K562 (cell line): ENCODE results near the gene AKR1A1. TPM values are rescaled to one million over a fixed set of nuclear protein-coding genes. Genes with fewer than 3 reads are reported as not detected.

Experiments
- DDX20 ChIP-seq: fragments of 450-650 bp; IDR thresholded peaks from 2 replicates; pipeline ENCODE4 v1.6.1; 2016; ENCODE audit warnings: missing genetic modification characterization, low read depth, mild to moderate bottlenecking, missing compliant biosample characterization, moderate library complexity
- EGR1 ChIP-seq: fragments of 450-650 bp; conservative IDR thresholded peaks from 2 replicates; pipeline ENCODE4 v1.6.1; 2017; ENCODE audit warnings: mild to moderate bottlenecking
- FOXA3 ChIP-seq, 2 experiments: fragments of 450-650 bp in 1 of 2; sonication (generic) in 1 of 2; formaldehyde crosslinking; IDR thresholded peaks in 1 of 2; conservative IDR thresholded peaks in 1 of 2; 2 replicates each; pipeline versions ENCODE4 v1.4.0 to v1.8.0; 2020 to 2022; ENCODE audit warnings: mild to moderate bottlenecking in 2 of 2, missing genetic modification reagents in 1 of 2
- GABPA ChIP-seq: fragments of 200-800 bp; sonication (Bioruptor generic); conservative IDR thresholded peaks from 2 replicates; pipeline ENCODE4 v1.6.1; 2016; ENCODE audit warnings: low read depth, missing genetic modification characterization, missing compliant biosample characterization
- HDAC6 ChIP-seq: IDR thresholded peaks from 2 replicates; pipeline ENCODE4 v1.6.1; 2012; ENCODE audit warnings: low read depth, mild to moderate bottlenecking, control low read depth, inconsistent platforms, low read length, moderate library complexity
- MYBL2 ChIP-seq, 2 experiments: fragments of 450-650 bp in 1 of 2; sonication (generic) in 1 of 2; formaldehyde crosslinking in 1 of 2; IDR thresholded peaks; 2 replicates each; pipeline versions ENCODE4 v1.6.1 to v1.8.1; 2017 to 2022; ENCODE audit warnings: borderline replicate concordance in 1 of 2, inconsistent platforms in 1 of 2, low read depth in 1 of 2, mild to moderate bottlenecking in 1 of 2, missing genetic modification reagents in 1 of 2, moderate library complexity in 1 of 2
- NELFE ChIP-seq: IDR thresholded peaks from 2 replicates; pipeline ENCODE4 v1.6.1; 2011; ENCODE audit warnings: mild to moderate bottlenecking; ENCODE audit not compliant: insufficient read depth, insufficient read length
- NR2C1 ChIP-seq, 2 experiments: fragments of 450-650 bp; IDR thresholded peaks; 2 replicates each; pipeline ENCODE4 v1.6.1; 2017; ENCODE audit warnings: mild to moderate bottlenecking in 2 of 2, antibody characterized with exemption in 1 of 2, inconsistent platforms in 1 of 2, missing compliant biosample characterization in 1 of 2, missing genetic modification characterization in 1 of 2
- PML ChIP-seq: IDR thresholded peaks from 2 replicates; pipeline ENCODE4 v1.6.1; 2012; ENCODE audit warnings: low read length, inconsistent platforms
- SMAD4 ChIP-seq: fragments of 250-450 bp; sonication (Bioruptor Pico); conservative IDR thresholded peaks from 2 replicates; pipeline ENCODE4 v1.8.0; 2021; ENCODE audit warnings: inconsistent platforms, mild to moderate bottlenecking, moderate library complexity
- STAT5B ChIP-seq: fragments of 250-450 bp; sonication (Bioruptor Pico); IDR thresholded peaks from 2 replicates; pipeline ENCODE4 v1.8.0; 2021; ENCODE audit warnings: mild to moderate bottlenecking, inconsistent platforms
- ZFX ChIP-seq: sonication (generic); formaldehyde crosslinking; IDR thresholded peaks from 2 replicates; pipeline ENCODE4 v1.8.0; 2022; ENCODE audit warnings: mild to moderate bottlenecking, missing genetic modification reagents, moderate library complexity
- ZNF184 ChIP-seq: sonication (generic); formaldehyde crosslinking; IDR thresholded peaks from 2 replicates; pipeline ENCODE4 v1.5.0; 2020; ENCODE audit warnings: missing genetic modification reagents
- ZNF239 ChIP-seq: fragments of 250-450 bp; sonication (Bioruptor Pico); IDR thresholded peaks from 2 replicates; pipeline ENCODE4 v1.4.0; 2020; ENCODE audit warnings: mild to moderate bottlenecking
- ZNF347 ChIP-seq: fragments of 450-650 bp; formaldehyde crosslinking; IDR thresholded peaks from 2 replicates; pipeline ENCODE4 v1.4.0; 2020; ENCODE audit warnings: low read depth, mild to moderate bottlenecking, moderate library complexity
- polyA plus RNA-seq, 8 experiments: library from polyadenylated mRNA; depleted of rRNA in 4 of 8; stranded (reverse) in 5 of 8; unstranded in 3 of 8; fragments of >200 nt; fragmentation: Nextera tagmentation in 2 of 8; fragmentation: Illumina TruSeq in 1 of 8; extraction: Ambion mirVana in 2 of 8; extraction: Trizol in 1 of 8; gene quantifications; 2 replicates each; pipeline versions ENCODE4 v1.2.1 to v1.2.3, GENCODE V29; 2011 to 2014; ENCODE audit warnings: inconsistent platforms in 1 of 8, missing spikeins in 1 of 8
- total RNA-seq, 7 experiments: library from RNA; depleted of rRNA in 6 of 7; stranded (reverse); fragments of >200 nt in 6 of 7; fragmentation: Illumina TruSeq in 2 of 7; extraction: Trizol in 2 of 7; gene quantifications; 2 replicates each; pipeline versions ENCODE4 v1.2.1 to v1.2.3, GENCODE V29; 2011 to 2021; ENCODE audit warnings: low replicate concordance in 1 of 7
- TF ChIP-seq, protein P1 (sequence below): fragments of 250-450 bp; sonication (Bioruptor Pico); IDR thresholded peaks from 2 replicates; pipeline ENCODE4 v1.4.0; 2020; ENCODE audit warnings: mild to moderate bottlenecking, moderate library complexity
- TF ChIP-seq, protein P2 (sequence below): fragments of 450-650 bp; IDR thresholded peaks from 2 replicates; pipeline ENCODE4 v1.6.1; 2018; ENCODE audit not compliant: partially characterized antibody

AKR1A1 gene
- total and polyA plus RNA-seq, 9 of the 15 experiments (the other 6 are each of a cell fraction or from before 2014, with no cell fraction given): 68.6 to 211 (median 132) TPM

DNA sequence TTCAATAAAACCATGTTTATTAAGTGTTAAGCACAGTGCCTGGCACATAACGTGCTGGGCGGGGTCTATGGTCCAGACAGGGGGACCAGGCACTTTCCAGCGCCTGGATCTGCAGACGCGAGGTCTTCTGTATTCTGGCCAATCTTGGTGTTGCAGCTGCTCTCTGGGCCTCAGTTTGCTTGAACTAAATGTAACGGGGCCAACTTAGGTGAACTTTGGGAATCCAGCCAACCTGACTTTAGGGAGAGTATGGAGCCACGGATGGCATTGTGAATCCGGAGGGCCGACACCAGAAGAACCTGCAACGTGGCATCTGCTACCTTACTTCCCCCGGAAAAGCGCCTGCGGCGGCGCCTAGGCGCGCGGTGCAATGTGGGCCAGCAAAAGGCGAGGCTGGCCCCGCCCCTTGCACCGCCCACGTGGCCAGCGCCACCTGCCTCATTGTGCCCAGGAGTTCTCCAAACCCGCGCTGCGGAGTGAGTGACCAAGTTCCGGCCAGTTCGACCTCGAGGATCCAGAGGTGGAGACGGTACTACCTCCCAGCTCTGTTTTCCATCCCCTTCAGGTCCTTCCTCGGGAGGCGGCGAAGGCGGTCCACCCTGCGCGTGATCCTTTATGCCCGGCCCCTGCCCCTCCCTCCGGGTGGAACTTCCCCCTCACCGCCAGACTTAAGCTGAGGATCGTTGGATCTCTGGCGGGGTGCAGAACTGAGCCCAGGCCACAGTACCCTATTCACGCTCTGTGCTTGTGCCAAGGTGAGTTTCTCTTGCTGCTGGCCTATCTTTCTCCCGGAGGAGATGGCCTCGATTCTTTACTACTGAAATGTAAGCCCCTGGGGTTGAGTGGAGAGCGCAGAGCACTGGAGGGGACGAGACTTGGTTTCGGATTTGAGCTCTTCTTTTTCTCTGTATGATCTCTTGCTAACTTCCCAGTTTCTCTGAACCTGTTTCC is at the start of gene AKR1A1 (continued):
- no peak for TF ChIP-seq NELFE
- TF ChIP-seq GABPA: peak; percentile 91
- no peak for TF ChIP-seq STAT5B (CRISPR knock-in tag)
- no peak for TF ChIP-seq MYBL2 (IDR thresholded peaks at IDR 0.05; ENCODE audit: low read depth)
- TF ChIP-seq MYBL2 (CRISPR knock-in tag; IDR thresholded peaks at IDR 0.05; ENCODE audit: borderline replicate concordance): no peak
- no peak for TF ChIP-seq ZNF347 (CRISPR knock-in tag)
- TF ChIP-seq FOXA3 (CRISPR knock-in tag; conservative IDR thresholded peaks at IDR 0.05 in 1 of 2, IDR thresholded peaks at IDR 0.05 in 1 of 2): no peak
- TF ChIP-seq EGR1: peak; percentile 95
- TF ChIP-seq ZNF239 (CRISPR knock-in tag): no peak
- peak; percentile 51; the same call in 1 of the 2 replicates for TF ChIP-seq DDX20 (tag)
- TF ChIP-seq PML: peak; percentile 88
- TF ChIP-seq HDAC6: no peak
- TF ChIP-seq ZNF184 (CRISPR knock-in tag): no peak
- TF ChIP-seq, protein P1, sequence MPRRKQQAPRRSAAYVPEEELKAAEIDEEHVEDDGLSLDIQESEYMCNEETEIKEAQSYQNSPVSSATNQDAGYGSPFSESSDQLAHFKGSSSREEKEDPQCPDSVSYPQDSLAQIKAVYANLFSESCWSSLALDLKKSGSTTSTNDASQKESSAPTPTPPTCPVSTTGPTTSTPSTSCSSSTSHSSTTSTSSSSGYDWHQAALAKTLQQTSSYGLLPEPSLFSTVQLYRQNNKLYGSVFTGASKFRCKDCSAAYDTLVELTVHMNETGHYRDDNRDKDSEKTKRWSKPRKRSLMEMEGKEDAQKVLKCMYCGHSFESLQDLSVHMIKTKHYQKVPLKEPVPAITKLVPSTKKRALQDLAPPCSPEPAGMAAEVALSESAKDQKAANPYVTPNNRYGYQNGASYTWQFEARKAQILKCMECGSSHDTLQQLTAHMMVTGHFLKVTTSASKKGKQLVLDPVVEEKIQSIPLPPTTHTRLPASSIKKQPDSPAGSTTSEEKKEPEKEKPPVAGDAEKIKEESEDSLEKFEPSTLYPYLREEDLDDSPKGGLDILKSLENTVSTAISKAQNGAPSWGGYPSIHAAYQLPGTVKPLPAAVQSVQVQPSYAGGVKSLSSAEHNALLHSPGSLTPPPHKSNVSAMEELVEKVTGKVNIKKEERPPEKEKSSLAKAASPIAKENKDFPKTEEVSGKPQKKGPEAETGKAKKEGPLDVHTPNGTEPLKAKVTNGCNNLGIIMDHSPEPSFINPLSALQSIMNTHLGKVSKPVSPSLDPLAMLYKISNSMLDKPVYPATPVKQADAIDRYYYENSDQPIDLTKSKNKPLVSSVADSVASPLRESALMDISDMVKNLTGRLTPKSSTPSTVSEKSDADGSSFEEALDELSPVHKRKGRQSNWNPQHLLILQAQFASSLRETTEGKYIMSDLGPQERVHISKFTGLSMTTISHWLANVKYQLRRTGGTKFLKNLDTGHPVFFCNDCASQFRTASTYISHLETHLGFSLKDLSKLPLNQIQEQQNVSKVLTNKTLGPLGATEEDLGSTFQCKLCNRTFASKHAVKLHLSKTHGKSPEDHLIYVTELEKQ (CRISPR knock-in tag): no peak
- TF ChIP-seq NR2C1 (IDR thresholded peaks at IDR 0.05): 0 out of 2 replicates have a peak, but pooled peaks have one; percentile 0
- peak; percentile 76 for TF ChIP-seq NR2C1 (tag; IDR thresholded peaks at IDR 0.05)
- peak; percentile 76 for TF ChIP-seq SMAD4 (CRISPR knock-in tag)
- TF ChIP-seq ZFX (CRISPR knock-in tag): peak; percentile 92
- TF ChIP-seq, protein P2, sequence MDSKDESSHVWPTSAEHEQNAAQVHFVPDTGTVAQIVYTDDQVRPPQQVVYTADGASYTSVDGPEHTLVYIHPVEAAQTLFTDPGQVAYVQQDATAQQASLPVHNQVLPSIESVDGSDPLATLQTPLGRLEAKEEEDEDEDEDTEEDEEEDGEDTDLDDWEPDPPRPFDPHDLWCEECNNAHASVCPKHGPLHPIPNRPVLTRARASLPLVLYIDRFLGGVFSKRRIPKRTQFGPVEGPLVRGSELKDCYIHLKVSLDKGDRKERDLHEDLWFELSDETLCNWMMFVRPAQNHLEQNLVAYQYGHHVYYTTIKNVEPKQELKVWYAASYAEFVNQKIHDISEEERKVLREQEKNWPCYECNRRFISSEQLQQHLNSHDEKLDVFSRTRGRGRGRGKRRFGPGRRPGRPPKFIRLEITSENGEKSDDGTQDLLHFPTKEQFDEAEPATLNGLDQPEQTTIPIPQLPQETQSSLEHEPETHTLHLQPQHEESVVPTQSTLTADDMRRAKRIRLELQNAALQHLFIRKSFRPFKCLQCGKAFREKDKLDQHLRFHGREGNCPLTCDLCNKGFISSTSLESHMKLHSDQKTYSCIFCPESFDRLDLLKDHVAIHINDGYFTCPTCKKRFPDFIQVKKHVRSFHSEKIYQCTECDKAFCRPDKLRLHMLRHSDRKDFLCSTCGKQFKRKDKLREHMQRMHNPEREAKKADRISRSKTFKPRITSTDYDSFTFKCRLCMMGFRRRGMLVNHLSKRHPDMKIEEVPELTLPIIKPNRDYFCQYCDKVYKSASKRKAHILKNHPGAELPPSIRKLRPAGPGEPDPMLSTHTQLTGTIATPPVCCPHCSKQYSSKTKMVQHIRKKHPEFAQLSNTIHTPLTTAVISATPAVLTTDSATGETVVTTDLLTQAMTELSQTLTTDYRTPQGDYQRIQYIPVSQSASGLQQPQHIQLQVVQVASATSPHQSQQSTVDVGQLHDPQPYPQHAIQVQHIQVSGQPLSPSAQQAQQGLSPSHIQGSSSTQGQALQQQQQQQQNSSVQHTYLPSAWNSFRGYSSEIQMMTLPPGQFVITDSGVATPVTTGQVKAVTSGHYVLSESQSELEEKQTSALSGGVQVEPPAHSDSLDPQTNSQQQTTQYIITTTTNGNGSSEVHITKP: peak; percentile 99
